Activated naive CD8-positive, alpha-beta T cell treated with anti-CD3 and anti-CD28 coated beads, Interleukin-2, amount 50 U/mL, for 24 hours (primary cell): ENCODE measurements around the gene TGFBR3L.

Experiments used
- ATAC-seq: fragments of 150-1000 bp; cut with Tn5 transposase; one replicate; pipeline ENCODE4 v1.10.0; 2021
- DNase-seq: peaks from one replicate; pipeline ENCODE4 v3.0.0; 2021
- H3K27ac Mint-ChIP-seq: one replicate; pipeline ENCODE4 v1.8.0; 2021; ENCODE audit warnings: mild to moderate bottlenecking, mixed read lengths
- H3K27me3 Mint-ChIP-seq: one replicate; pipeline ENCODE4 v1.8.0; 2021; ENCODE audit warnings: mixed read lengths
- H3K36me3 Mint-ChIP-seq: one replicate; pipeline ENCODE4 v1.8.0; 2021; ENCODE audit warnings: low read depth, mixed read lengths
- H3K4me1 Mint-ChIP-seq: one replicate; pipeline ENCODE4 v1.8.0; 2021; ENCODE audit warnings: mixed read lengths
- H3K4me3 Mint-ChIP-seq: one replicate; pipeline ENCODE4 v1.8.0; 2021; ENCODE audit warnings: mild to moderate bottlenecking, moderate library complexity, mixed read lengths
- H3K9me3 Mint-ChIP-seq: one replicate; pipeline ENCODE4 v1.8.0; 2021; ENCODE audit warnings: mixed read lengths

Gene TGFBR3L

GRCh38 chr19:7905859-7906258, 8.8 kb upstream of the TGFBR3L start:
- ATAC-seq (no peak), DNase-seq (no peak)
- peaks cover 35% of the 10 kb centered on the region for H3K4me1 Mint-ChIP-seq
- H3K4me3 Mint-ChIP-seq, result peak overlapping the region; percentile 24
- peaks cover 5% of the 10 kb centered on the region for H3K27me3 Mint-ChIP-seq
- H3K27ac Mint-ChIP-seq, result peak overlapping the region; percentile 33
- no peaks in the 10 kb centered on the region for H3K9me3 Mint-ChIP-seq
- H3K36me3 Mint-ChIP-seq, result peaks cover 18% of the 10 kb centered on the region

- Mint-ChIP-seq H3K4me1 (peaks cover 32% of the 10 kb centered on the region), H3K9me3 (no peaks in the 10 kb centered on the region), H3K27me3 (peaks cover 5% of the 10 kb centered on the region), H3K36me3 (peaks cover 21% of the 10 kb centered on the region), H3K4me3 (no peak overlapping the region), H3K27ac (no peak overlapping the region)
- ATAC-seq, result no peak
- DNase-seq, result no peak
Observed at GRCh38 chr19:7907122-7907521, 7.5 kb upstream of the TGFBR3L start.

DNA sequence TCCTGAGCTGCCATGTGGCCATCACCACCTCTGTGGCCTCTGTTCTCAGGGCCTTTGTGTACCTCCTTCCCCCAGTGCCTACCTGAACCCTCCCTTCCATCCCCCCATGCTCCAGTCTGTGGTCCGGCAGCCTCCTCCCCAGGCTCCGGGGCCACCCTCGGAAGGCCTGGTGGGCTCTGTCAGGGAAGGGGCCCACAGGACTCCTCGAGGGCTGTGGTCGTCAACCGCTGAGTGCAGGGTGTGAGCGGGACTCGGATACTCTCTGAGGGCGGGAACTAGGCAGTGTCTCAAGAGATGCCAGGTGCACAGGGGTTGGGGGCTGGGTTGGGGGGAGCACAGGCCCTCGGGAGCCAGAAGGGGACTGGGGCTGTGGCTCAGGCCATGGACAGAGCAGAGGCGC, 7.1 kb upstream of the TGFBR3L start:
- Mint-ChIP-seq H3K9me3 (no peaks in the 10 kb centered on the region), H3K27me3 (peaks cover 5% of the 10 kb centered on the region), H3K4me3 (no peak overlapping the region), H3K4me1 (peaks cover 30% of the 10 kb centered on the region), H3K36me3 (peaks cover 21% of the 10 kb centered on the region), H3K27ac (no peak overlapping the region)
- no peak for DNase-seq
- no peak for ATAC-seq

GRCh38 chr19:7908078-7908699, 6.4 kb upstream of the TGFBR3L start:
- ATAC-seq, result no peak
- Mint-ChIP-seq H3K9me3 (no peaks in the 10 kb centered on the region), H3K4me1 (peaks cover 24% of the 10 kb centered on the region), H3K4me3 (no peak overlapping the region), H3K27ac (no peak overlapping the region), H3K36me3 (peaks cover 23% of the 10 kb centered on the region), H3K27me3 (peaks cover 4% of the 10 kb centered on the region)
- DNase-seq, result no peak

GRCh38 chr19:7908742-7909461, 5.7 kb upstream of the TGFBR3L start:
- Mint-ChIP-seq H3K36me3 (peaks cover 19% of the 10 kb centered on the region), H3K27ac (no peak overlapping the region), H3K4me3 (no peak overlapping the region), H3K4me1 (peaks cover 19% of the 10 kb centered on the region), H3K27me3 (no peaks in the 10 kb centered on the region), H3K9me3 (no peaks in the 10 kb centered on the region)
- ATAC-seq (no peak), DNase-seq (no peak)

- DNase-seq, result no peak
- Mint-ChIP-seq H3K27ac (no peak overlapping the region), H3K36me3 (peaks cover 19% of the 10 kb centered on the region), H3K4me1 (peaks cover 16% of the 10 kb centered on the region), H3K4me3 (no peak overlapping the region), H3K27me3 (no peaks in the 10 kb centered on the region), H3K9me3 (no peaks in the 10 kb centered on the region)
- ATAC-seq, result no peak
Observed at GRCh38 chr19:7909471-7910067, 5.1 kb upstream of the TGFBR3L start.

- no peak for ATAC-seq
- no peak overlapping the region for H3K27ac Mint-ChIP-seq
- H3K27me3 Mint-ChIP-seq, result peaks cover 10% of the 10 kb centered on the region
- H3K4me1 Mint-ChIP-seq, result peaks cover 12% of the 10 kb centered on the region
- H3K9me3 Mint-ChIP-seq, result no peaks in the 10 kb centered on the region
- no peak for DNase-seq
- H3K4me3 Mint-ChIP-seq, result no peak overlapping the region
- H3K36me3 Mint-ChIP-seq, result peaks cover 13% of the 10 kb centered on the region
Observed at GRCh38 chr19:7910321-7911161, 4.1 kb upstream of the TGFBR3L start.

DNA sequence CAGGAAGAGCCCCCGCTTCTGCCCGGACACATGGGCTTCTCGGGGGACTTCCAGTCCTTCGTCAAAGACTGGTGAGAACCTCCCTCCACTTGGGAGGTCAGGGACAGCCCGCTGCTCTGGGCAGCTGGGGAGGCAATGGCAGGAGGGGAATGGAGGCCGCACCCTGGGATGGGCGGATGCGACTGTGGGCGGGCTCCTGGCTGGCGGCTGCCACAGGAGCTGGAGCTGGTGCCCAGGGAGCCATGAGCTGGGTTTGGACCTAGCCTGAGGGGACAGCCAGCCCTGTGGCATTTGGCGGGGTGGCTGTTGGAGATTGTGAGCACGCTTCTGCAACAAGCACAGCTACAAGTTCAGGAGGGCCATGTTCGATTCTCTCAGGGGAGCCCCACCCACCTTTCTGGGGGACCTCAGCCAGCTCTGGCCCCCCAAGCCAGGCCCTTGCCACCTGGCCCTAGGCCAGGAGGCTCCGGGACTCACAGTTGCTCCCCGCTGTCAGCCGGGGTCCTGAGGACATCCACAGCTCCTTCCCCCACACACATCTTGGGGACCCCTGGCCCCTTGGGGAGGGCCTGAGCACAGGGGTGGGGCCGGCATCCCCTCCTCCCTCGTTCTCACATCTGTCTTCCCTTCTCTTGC, 3.0 kb upstream of the TGFBR3L start:
- H3K27me3 Mint-ChIP-seq, result peaks cover 12% of the 10 kb centered on the region
- no peak overlapping the region for H3K27ac Mint-ChIP-seq
- H3K4me1 Mint-ChIP-seq, result peaks cover 11% of the 10 kb centered on the region
- ATAC-seq (no peak), DNase-seq (no peak)
- H3K36me3 Mint-ChIP-seq, result peaks cover 10% of the 10 kb centered on the region
- H3K4me3 Mint-ChIP-seq, result no peak overlapping the region
- no peaks in the 10 kb centered on the region for H3K9me3 Mint-ChIP-seq

DNA sequence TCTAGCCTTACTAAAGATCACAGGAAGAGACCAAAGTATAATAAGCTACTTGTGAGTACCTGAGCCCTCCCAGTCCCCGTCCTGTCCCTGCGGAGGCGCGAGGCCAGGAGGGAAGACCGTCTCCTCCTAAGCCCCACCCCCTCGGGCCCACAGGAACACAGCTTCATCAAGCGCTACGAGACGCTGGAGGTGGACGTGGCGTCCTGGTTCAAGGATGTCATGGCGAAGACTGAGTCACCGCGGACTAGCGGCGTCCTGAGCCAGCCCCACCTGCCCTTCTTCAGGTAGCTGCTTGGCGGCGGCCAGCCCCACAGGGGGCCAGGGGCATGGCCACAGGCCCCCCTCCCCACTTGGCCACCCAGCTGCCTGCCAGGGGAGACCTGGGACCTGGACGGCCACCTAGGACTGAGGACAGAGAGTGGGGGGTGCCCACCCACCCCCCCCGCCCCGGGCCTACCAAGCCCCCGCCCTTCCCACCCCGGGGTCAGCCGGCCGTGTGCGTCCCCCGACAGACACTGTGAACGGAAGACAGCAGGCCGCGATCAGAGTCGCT, 2.4 kb upstream of the TGFBR3L start:
- DNase-seq (no peak), ATAC-seq (no peak)
- Mint-ChIP-seq H3K36me3 (peaks cover 10% of the 10 kb centered on the region), H3K27ac (no peak overlapping the region), H3K9me3 (no peaks in the 10 kb centered on the region), H3K27me3 (peaks cover 15% of the 10 kb centered on the region), H3K4me3 (no peak overlapping the region), H3K4me1 (peaks cover 13% of the 10 kb centered on the region)

- no peaks in the 10 kb centered on the region for H3K9me3 Mint-ChIP-seq
- H3K27me3 Mint-ChIP-seq, result peaks cover 17% of the 10 kb centered on the region
- ATAC-seq, result no peak
- H3K4me1 Mint-ChIP-seq, result peaks cover 12% of the 10 kb centered on the region
- H3K4me3 Mint-ChIP-seq, result no peak overlapping the region
- DNase-seq, result no peak
- H3K36me3 Mint-ChIP-seq, result peaks cover 10% of the 10 kb centered on the region
- H3K27ac Mint-ChIP-seq, result no peak overlapping the region
Observed at GRCh38 chr19:7912697-7913564, 1.7 kb upstream of the TGFBR3L start.

DNA sequence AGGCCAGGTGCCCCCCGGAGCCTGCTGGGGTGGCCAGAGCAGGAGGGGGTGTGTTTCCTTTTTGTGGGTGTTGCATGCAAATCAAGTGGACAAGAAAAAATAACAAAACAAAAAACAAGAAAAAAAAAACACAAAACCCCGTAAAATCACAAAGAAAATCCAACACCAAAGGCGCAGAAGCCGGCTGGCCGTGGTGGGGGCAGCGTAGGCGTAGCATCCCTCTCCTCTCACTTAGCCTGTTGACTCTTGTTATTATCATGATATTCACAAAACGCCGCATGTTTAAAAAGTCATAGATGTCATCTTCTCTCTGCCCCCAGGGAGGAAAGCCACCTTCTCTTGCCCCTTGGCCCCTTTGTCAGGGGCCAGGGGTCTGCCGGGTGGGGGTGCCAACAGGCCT, 978 bp upstream of the TGFBR3L start:
- no peak for ATAC-seq
- Mint-ChIP-seq H3K4me1 (peaks cover 16% of the 10 kb centered on the region), H3K27me3 (peaks cover 24% of the 10 kb centered on the region), H3K36me3 (peaks cover 10% of the 10 kb centered on the region), H3K9me3 (no peaks in the 10 kb centered on the region), H3K4me3 (no peak overlapping the region), H3K27ac (no peak overlapping the region)
- DNase-seq, result no peak

DNA sequence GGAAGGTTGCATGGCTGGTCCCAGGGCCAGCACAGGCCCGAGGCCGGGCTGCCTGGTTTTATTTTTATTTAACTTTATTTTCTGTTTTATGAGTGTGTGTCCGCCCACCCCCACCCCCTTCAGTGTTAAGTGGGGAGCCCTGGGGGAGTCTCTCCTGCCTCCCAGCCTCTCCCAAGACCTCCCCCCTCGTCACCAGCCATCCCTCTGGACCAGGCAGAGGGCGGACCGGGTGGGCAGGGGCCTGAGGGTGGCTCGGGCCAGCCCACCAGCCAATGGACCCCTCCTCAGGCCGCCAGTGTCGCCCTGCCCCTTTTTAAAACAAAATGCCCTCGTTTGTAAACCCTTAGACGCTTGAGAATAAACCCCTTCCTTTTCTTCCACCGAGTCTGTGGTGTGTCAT, 531 bp upstream of the TGFBR3L start:
- peaks cover 10% of the 10 kb centered on the region for H3K36me3 Mint-ChIP-seq
- H3K27ac Mint-ChIP-seq, result no peak overlapping the region
- H3K4me1 Mint-ChIP-seq, result peaks cover 16% of the 10 kb centered on the region
- peaks cover 26% of the 10 kb centered on the region for H3K27me3 Mint-ChIP-seq
- ATAC-seq (no peak), DNase-seq (no peak)
- H3K9me3 Mint-ChIP-seq, result no peaks in the 10 kb centered on the region
- no peak overlapping the region for H3K4me3 Mint-ChIP-seq
